Common myeloid progenitor, CD34-positive (primary cell): ENCODE data around the gene MAN1A1.
"Not testable (repeated sequence)": the region's sequence is repeated elsewhere in the genome, so short reads cannot be mapped to it uniquely, and the experiment has no call there.

ENCODE experiments used
- CTCF ChIA-PET: fragments of 350-600 bp; sonication (Branson Sonifier 250); formaldehyde crosslinking; loops from one replicate; lab custom pipeline; 2021; ENCODE audit warnings: antibody characterized with exemption; lab: Charles Lee
- POLR2A ChIA-PET: fragments of 350-600 bp; sonication (Branson Sonifier 250); formaldehyde crosslinking; loops from one replicate; lab custom pipeline; 2021; ENCODE audit warnings: antibody characterized with exemption; lab: Charles Lee
- DNase-seq, 3 donors: peaks; one replicate each; pipeline versions ENCODE4 v3.0.0 to v3.0.0-alpha.2; 2013
- H3K27ac ChIP-seq, 2 experiments: 1 replicate in 1 of 2; 2 replicates in 1 of 2; pipeline ENCODE4 v1.7.0; 2013; ENCODE audit warnings: inconsistent platforms in 2 of 2, low read length in 2 of 2, mild to moderate bottlenecking in 2 of 2, low read depth in 1 of 2, moderate library complexity in 1 of 2; ENCODE audit not compliant: severe bottlenecking in 2 of 2, insufficient read depth in 1 of 2, poor library complexity in 1 of 2
- H3K27me3 ChIP-seq, 5 experiments: replicated peaks in 2 of 5; 1 replicate in 3 of 5; 2 replicates in 2 of 5; pipeline versions ENCODE4 v1.6.1 to v1.7.0; 2013; ENCODE audit warnings: low read length in 4 of 5, mild to moderate bottlenecking in 2 of 5, moderate library complexity in 2 of 5, inconsistent platforms in 1 of 5; ENCODE audit not compliant: insufficient read depth in 5 of 5, control insufficient read depth in 4 of 5
- H3K36me3 ChIP-seq, 4 experiments: 1 replicate in 2 of 4; 2 replicates in 2 of 4; pipeline versions ENCODE4 v1.6.1 to v1.7.0; 2013; ENCODE audit warnings: low read length in 3 of 4, control low read depth in 1 of 4, mild to moderate bottlenecking in 1 of 4; ENCODE audit not compliant: control insufficient read depth in 4 of 4, insufficient read depth in 4 of 4
- H3K4me1 ChIP-seq, 4 experiments: 1 replicate in 3 of 4; 2 replicates in 1 of 4; pipeline versions ENCODE4 v1.6.1 to v1.7.1; 2013; ENCODE audit warnings: low read length in 3 of 4, mild to moderate bottlenecking in 3 of 4, control low read depth in 1 of 4, inconsistent platforms in 1 of 4, moderate library complexity in 1 of 4; ENCODE audit not compliant: control insufficient read depth in 4 of 4, insufficient read depth in 4 of 4; ENCODE audit errors: control extremely low read depth in 1 of 4
- H3K4me3 ChIP-seq, 7 experiments: 1 replicate in 4 of 7; 2 replicates in 3 of 7; pipeline versions ENCODE4 v1.5.1 to v1.7.0; 2013; ENCODE audit warnings: mild to moderate bottlenecking in 7 of 7, low read length in 6 of 7, moderate library complexity in 6 of 7, inconsistent platforms in 2 of 7, low read depth in 2 of 7, control low read depth in 1 of 7; ENCODE audit not compliant: insufficient read depth in 4 of 7, control insufficient read depth in 1 of 7; ENCODE audit errors: extremely low read depth in 1 of 7
- H3K9me3 ChIP-seq, 5 experiments: 1 replicate in 4 of 5; 2 replicates in 1 of 5; pipeline versions ENCODE4 v1.6.1 to v1.7.1; 2013; ENCODE audit warnings: low read length in 4 of 5, mild to moderate bottlenecking in 2 of 5, inconsistent platforms in 1 of 5, low read depth in 1 of 5, moderate library complexity in 1 of 5; ENCODE audit not compliant: control insufficient read depth in 4 of 5, insufficient read depth in 2 of 5; ENCODE audit errors: control extremely low read depth in 1 of 5
- WGBS: methylation state at CpG from one replicate; pipeline ENCODE4 v1.1.5; 2013; ENCODE audit not compliant: insufficient coverage; 5-methylcytosine and 5-hydroxymethylcytosine counted together

The MAN1A1 gene

GRCh38 chr6:119299694-119300093 is 49.9 kb downstream of the MAN1A1 start:
- no peaks in the 10 kb centered on the region for H3K4me1 ChIP-seq
- H3K27ac ChIP-seq, result no peak overlapping the region
- DNase-seq, result no peak
- ChIA-PET CTCF (interaction anchor here (0.8 to 1.5 kb wide), 3 partner anchors 13 to 51 kb away, joined by 3 to 7 read pairs (median 3); no protein-coding TSS in a partner anchor), POLR2A (no interaction called here)
- no peaks in the 10 kb centered on the region for H3K27me3 ChIP-seq
- no peak overlapping the region for H3K4me3 ChIP-seq
- no CpG with 5 or more reads among the region's 2 CpGs for WGBS
- peaks cover 11 to 49% (median 27%) of the 10 kb centered on the region in 4 experiments for H3K36me3 ChIP-seq
- H3K9me3 ChIP-seq, result no peaks in the 10 kb centered on the region

DNA sequence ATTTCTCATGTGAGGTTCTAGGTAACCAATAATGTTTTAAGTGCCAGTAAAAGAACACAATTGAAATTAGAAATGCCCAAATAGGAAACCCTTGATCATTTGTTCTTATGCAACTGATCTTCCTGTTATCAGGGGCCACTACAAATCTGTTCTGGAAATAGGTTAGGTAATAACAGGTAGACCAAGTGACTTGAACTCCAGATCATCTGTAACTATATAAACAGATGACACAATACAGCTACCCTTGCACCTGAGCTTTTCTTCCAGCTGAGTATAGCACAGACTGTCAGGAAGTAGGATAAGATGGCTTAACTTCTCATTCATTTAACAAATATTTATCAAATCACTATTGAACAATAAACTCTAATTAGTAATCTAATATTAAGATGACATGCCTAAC is 52.5 kb downstream of the MAN1A1 start:
- Histone ChIP-seq H3K9me3 (no peaks in the 10 kb centered on the region), H3K4me1 (no peaks in the 10 kb centered on the region), H3K4me3 (no peak overlapping the region), H3K27ac (no peak overlapping the region), H3K36me3 (peaks cover 7 to 45% (median 26%) of the 10 kb centered on the region in 4 experiments), H3K27me3 (no peaks in the 10 kb centered on the region)
- CTCF ChIA-PET, result interaction anchor here (2.4 kb wide), 1 partner anchor 11 kb away, joined by 6 read pairs; no protein-coding TSS in a partner anchor
- POLR2A ChIA-PET, result no interaction called here
- no peak for DNase-seq

DNA sequence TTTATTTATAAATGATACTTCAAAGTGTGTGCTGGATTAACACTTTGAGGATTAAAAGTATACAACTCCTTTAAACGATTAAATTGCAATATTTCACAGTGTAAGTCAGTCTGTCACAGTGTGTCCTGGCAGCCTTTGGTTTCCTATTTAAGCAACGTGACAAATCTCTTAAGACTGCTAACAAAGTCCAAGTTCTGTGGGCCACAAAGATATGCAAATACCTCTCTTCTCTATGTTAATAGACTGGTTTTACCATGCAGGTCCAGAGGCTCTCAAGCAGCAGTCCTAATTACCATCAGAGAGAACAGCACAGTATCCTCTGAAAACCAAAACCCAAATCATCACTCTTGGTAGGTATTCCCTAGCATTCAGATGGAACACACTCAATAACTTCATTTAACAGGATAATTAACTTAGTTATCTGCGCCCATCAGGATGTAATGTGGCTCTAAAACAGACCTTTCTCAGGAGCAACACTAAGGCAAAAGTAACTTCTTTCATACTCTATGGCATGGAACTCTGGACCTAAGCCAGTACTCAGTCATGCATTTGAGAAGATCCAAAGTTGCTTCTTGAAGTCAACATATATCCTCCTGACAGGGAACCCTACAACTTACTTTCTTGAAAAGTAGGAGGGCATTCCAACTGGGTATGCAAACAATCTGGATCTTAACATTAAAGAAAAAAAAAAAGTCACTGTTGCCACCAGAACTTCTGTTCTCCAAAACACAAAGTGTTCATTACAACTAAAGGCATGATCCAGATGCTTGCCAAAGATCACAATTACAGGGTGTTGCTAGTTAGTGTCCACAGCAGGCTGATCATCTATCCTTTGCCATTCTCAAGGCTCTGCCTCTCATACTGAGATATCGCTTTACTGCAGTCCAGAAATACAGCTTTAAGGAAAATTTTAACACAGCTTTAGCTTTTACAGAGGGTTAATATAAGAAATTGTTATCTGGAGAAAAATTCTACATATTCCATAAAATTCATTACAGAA is 53.2 kb downstream of the MAN1A1 start:
- POLR2A ChIA-PET, result no interaction called here
- 62% methylated on average over 3 of the region's 4 CpGs for WGBS
- no peaks in the 10 kb centered on the region for H3K4me1 ChIP-seq
- CTCF ChIA-PET, result interaction anchor here (2.4 kb wide), 1 partner anchor 11 kb away, joined by 6 read pairs; no protein-coding TSS in a partner anchor
- no peak for DNase-seq
- H3K36me3 ChIP-seq, result peaks cover 7 to 46% (median 24%) of the 10 kb centered on the region in 4 experiments
- H3K27me3 ChIP-seq, result no peaks in the 10 kb centered on the region
- H3K4me3 ChIP-seq, result no peak overlapping the region
- no peak overlapping the region for H3K27ac ChIP-seq
- no peaks in the 10 kb centered on the region for H3K9me3 ChIP-seq

GRCh38 chr6:119294984-119295383 is 54.6 kb downstream of the MAN1A1 start:
- no peak overlapping the region for H3K27ac ChIP-seq
- H3K27me3 ChIP-seq, result no peaks in the 10 kb centered on the region
- ChIA-PET POLR2A (no interaction called here), CTCF (interaction anchor here (0.6 kb wide), 1 partner anchor 8 kb away, joined by 3 read pairs; no protein-coding TSS in a partner anchor)
- DNase-seq, result no peak
- H3K9me3 ChIP-seq, result no peaks in the 10 kb centered on the region
- H3K36me3 ChIP-seq, result peaks cover 12 to 48% (median 21%) of the 10 kb centered on the region in 4 experiments
- H3K4me1 ChIP-seq, result no peaks in the 10 kb centered on the region
- H3K4me3 ChIP-seq, result no peak overlapping the region
- 71% methylated on average over 1 of the region's 4 CpGs for WGBS

DNA sequence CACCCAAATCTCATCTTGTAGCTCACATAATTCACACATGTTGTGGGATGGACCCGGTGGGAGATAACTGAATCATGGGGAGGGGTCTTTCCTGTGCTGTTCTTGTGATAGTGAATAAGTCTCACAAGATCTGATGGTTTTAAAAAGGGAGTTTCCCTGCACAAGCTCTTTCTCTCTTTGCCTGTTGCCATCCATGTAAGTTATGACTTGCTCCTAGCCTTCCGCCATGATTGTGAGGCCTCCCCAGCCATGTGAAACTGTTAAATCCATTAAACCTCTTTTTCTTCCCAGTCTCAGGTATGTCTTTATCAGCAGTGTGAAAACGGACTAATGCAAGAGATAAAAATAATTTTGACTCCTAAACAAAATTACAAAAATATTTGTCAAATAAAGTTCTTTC is 58.5 kb downstream of the MAN1A1 start:
- 100% methylated on average over 1 of the region's 3 CpGs for whole genome bisulfite sequencing
- H3K36me3 ChIP-seq, result peaks cover 11 to 63% (median 33%) of the 10 kb centered on the region in 4 experiments
- H3K27ac ChIP-seq, H3K4me1 ChIP-seq, H3K9me3 ChIP-seq, H3K27me3 ChIP-seq, DNase-seq, POLR2A ChIA-PET, H3K4me3 ChIP-seq: not testable (repeated sequence)
- CTCF ChIA-PET, result interaction anchor here (1.1 to 1.5 kb wide), 2 partner anchors 13 kb away, joined by 3 to 4 read pairs; no protein-coding TSS in a partner anchor

DNA sequence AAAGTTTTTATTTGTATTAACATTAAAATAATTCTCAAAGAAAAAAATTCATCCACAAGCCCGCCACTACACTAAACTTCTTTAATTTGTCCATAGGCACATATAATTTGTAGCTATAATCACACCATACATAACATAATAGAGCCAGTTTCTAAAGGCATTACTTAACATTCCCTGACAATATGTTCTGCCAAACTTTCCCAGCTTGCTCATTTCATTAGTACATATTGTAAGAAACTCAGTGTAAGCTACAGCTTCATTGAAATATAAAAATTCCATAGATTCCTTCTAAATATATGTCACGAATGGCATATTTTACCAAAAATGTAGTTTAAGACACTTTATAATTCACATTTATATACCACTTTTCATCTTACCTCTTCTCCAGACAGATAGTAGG is 59.3 kb downstream of the MAN1A1 start:
- Histone ChIP-seq H3K4me1 (no peaks in the 10 kb centered on the region), H3K27me3 (no peaks in the 10 kb centered on the region), H3K36me3 (peaks cover 11 to 67% (median 36%) of the 10 kb centered on the region in 4 experiments), H3K27ac (no peak overlapping the region), H3K4me3 (no peak overlapping the region), H3K9me3 (no peaks in the 10 kb centered on the region)
- ChIA-PET POLR2A (no interaction called here), CTCF (interaction anchor here (1.0 to 1.6 kb wide), 5 partner anchors 12 to 61 kb away, joined by 3 to 4 read pairs (median 3); no protein-coding TSS in a partner anchor)
- WGBS, result 75% methylated on average over 2 of the region's 2 CpGs
- no peak for DNase-seq

- H3K27me3 ChIP-seq, result no peaks in the 10 kb centered on the region
- H3K36me3 ChIP-seq, result peaks cover 15 to 70% (median 34%) of the 10 kb centered on the region in 4 experiments
- 100% methylated on average over 2 of the region's 3 CpGs for WGBS
- no peak overlapping the region for H3K4me3 ChIP-seq
- POLR2A ChIA-PET, result no interaction called here
- DNase-seq, result no peak
- no peak overlapping the region for H3K27ac ChIP-seq
- H3K4me1 ChIP-seq, result no peaks in the 10 kb centered on the region
- CTCF ChIA-PET, result interaction anchor here (1.0 to 1.6 kb wide), 4 partner anchors 14 to 61 kb away, joined by 3 to 4 read pairs (median 3); no protein-coding TSS in a partner anchor
- no peaks in the 10 kb centered on the region for H3K9me3 ChIP-seq
Measured at GRCh38 chr6:119289651-119290050, 59.9 kb downstream of the MAN1A1 start.
